GM19452 (cell line): ENCODE measurements around the gene MCC.

ENCODE experiments used
- ATAC-seq: cut with Tn5 transposase; IDR thresholded peaks from one replicate; pipeline ENCODE4 v1.9.1; 2021; ENCODE audit not compliant: unreplicated experiment

Gene MCC

DNA sequence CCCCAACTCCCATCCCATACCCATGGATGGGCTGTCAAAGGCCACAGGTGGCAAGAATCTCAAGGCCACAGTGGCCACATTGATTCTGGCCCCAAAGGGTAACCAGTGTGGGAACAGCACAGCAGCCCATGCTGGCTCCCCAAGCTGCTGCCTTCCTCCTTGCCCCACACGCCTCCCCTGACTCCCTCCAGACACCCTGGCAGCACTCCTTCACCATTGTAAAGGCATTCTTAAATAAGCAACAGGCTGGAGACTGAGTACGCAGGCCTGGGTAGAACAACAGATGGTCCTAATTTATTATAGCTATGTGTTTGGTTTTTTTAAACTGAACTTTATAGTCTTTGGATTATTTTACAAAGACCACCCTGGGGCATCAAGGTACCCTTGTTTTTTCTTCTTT, 212.3 kb downstream of the MCC start:
- ATAC-seq = no peak

DNA sequence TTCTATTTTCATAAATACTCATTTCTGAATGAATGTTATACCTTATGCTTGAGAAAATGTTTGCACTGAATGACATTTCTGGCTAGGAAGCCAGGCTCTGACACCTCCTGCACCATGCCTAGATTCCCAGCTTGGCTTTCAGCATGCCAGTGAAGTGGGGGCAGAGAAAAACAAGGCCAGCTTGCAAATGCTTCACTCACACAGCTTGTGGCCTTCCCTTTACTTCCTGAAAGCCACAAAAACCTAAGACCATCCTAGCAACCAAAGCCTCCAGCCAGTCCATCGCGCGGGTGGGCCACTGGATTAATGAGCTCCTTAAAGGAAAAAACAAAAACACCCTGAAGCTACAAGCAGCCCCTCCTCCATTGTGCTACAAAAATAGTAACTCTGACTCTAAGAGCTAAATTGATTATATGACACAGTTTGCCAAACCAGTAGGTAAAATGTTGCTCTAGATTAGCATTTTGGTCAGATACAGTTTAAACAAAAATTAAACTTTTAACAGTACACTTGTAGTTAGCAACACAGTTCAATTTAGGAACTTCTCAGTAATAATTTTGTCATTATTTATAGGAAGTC, 213.3 kb downstream of the MCC start:
- no peak for ATAC-seq

DNA sequence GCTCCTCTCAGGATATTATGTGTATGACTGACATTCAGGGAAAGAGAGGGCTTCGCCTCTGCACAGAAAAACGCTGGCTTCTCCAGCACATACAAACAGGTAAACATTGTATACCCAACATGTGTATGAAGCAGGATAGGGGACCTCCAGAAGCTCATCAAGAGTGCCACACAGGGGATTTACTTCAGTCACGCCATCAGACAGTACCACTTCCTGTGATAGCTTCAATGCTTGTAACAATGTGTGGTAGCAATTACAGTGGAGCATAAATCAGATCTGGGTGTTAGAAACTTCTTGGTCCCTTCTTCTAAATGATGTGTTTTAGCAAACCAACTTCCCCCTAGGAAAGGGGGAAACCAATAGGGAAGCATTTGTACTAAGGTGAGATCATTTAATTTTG, 214.3 kb downstream of the MCC start:
- ATAC-seq = peak; percentile 65

DNA sequence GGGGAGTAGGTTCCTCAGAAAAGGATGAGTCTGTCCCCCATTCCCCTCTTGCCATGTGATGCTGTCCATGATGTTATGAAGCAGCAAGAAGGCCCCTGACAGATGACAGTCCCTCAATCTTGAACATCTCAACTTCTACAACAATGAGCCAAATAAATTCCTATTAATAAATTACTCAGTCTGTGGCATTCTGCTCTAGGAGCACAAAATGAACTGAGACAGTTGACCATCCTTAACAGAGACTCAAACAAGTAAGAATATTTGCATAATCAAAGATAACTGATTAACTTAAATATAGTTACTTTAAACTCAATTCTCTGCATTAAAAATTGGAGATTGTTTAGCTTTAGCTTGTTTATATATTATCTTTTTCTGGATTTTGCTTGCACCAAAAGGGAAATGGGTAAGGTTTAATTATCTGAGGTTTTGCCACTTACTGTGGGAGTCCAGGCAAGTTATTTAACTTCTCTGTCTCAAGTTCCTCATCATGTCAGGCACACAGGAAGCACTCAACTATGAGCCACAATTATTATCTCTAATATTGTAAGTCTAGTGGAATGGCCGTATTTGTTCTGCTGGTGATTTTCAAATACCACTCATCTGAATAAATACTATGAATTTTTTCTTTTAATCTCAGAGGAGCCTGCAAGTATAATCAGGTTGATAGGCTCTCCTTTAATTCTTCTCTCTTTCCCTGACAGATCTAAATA, 216.4 kb downstream of the MCC start:
- peak; percentile 66 for ATAC-seq

DNA sequence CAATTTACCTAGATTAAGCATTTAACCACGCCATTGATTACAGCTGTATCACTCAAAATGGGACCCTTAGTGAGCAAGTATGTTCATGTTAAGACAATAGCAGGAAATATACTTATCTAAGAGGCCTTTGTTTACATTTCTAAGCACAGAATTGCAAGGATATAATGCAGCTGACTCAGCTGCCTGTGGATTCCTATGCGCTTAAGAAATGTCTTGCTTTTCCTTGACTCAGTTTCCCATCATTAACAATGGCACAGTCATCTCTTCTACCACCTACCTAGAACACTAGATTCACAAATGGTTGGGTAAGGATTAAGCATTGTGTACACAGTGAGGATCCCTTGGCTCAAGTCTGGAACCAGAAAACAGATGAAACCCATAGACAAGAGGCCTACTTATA, 217.2 kb downstream of the MCC start:
- ATAC-seq = no peak

DNA sequence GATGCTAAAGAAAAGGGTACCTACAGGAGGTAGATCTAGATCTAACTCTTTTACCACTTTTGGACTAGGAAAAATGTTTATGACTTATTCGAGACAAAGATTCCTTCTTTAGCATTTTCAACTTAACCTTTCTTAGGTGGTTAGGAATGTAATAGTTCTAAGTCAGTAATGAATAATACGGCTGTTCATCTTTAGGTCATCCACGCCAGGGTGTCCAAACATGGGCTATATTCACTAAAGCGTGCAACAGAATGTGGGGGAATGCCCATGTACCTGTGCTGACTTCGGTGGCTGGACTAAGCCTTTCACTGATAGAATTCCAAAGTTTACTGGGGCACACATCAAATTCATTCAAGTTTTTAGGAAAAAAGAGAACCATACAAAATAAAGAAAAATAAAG, 218.2 kb downstream of the MCC start:
- ATAC-seq = no peak

DNA sequence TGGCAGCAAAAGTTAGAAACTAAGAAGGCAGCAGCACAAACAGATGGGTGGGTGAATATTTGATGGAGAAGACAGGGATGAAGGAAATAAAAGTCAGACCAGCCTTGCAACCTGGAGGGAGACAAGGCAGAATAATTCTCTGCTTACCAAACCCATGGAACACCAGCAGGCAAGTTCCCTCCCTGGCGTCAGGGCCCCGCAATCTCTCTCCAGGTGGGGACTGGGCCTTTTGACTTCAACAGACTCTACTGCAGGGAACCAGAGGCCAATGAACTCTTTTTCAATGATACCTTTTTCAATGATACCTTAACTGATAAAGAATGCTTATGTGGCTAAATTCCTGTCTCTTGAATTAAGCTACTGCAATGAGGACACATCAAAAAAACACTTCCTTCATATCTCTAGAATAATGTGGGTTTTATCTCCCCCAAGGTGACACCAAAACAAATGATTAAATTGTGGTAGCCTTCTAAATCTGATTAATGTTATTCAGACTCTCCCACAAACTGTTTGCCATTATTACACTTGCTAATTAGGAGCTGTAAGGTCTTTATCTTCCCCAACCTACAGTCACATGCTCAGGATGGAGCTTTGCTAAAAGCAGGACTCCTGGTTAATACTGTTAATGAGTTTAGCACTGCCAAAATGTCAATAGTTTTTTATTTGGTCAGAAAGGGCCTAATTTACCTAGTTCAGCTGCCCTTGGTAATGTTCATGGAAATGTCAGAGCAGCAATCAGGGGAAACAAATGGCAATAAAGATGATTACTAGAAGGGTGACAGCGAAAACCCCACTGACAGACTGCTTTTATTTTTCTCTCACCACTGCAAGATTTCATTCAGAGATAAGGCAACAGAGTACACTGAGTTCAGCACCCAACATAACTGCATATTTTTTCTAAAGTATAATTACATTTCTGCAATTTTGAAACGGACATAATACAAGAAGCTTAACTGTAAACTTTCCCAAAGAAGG, 218.9 kb downstream of the MCC start:
- no peak for ATAC-seq

DNA sequence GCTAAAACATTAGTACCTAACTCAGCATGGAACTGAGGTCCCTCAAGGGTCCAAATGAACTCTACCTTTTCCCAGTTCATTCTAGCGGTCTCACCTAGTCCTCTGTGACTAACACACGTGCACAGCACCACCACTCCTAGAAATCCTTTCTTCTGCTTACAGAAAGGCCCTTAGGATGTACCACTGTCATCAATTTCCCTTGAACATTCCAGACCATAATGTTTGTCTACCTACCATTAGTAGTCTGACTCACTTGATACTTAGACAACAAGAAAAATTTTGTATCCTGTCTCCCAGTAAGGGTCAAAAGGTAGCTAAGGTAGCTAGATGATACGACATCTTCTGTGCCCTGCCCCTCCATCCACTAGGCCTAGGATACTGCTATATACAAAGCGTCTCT, 220.0 kb downstream of the MCC start:
- ATAC-seq = no peak

DNA sequence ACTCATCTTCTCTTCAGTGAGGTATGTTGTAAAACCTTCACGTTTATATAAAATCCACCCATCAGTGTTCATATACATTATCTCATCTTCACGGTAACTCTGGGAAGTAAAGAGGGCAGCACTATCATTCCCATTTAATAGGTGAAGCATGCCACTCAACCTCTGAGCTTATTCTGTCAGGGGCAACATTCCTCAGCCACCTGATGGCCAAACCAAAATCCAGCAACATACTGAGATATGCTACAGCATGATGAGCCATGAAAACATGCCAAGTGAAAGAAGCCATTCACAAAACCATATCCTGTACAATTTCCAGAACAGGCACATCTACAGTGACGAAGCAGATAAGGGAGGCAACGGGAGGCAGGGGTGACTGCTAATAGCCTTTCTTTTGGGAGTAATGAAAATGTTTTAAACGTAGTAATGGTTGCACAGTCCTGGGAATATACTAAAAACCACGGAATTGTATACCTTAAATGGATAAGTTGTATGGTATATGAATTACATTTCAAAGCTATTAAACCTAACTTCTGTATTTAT, 220.8 kb downstream of the MCC start:
- no peak for ATAC-seq

DNA sequence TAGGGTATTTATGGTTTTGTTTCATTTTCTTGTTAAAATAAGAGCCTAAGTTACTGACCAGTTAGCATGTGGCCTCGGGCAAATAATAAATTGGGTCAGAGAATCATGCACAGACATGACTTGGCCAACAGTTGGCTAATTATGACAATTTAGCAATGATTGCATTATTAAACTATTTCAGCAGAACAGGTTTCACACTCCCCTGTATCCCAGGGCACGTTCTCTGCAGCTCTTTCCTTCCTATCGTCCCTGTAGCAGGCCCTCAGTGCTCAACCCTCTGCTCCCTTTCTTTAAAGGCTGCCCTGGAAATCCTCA, 221.4 kb downstream of the MCC start:
- ATAC-seq = no peak

DNA sequence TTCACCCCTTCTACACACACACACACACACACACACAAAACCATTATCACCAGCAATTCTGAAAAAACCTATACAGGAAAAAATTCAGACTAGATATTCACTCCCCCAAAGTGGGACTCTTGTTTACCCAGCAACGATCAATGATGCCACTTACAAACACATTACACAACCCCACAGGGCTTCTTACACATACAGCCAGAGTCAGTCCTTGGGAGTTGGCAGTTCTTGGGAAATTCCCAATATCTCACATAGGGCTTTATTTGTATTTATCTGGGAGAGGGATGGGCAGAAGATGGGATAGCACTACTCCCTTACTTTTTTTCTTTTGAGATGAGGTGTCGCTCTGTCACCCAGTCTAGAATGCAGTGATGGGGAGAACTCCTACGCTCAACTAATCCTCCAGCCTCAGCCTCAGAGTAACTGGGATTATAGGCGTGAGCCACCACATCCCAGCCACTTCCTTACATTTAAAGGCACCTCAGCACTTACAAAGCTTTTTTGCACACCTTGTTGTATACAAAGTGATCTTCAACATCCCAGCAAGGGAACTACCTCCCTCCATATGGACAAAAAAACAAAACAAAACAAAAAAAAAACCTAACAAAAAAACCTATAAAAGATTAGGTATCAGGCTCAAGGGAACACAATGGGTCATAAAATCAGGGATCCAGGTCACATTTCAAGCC, 221.9 kb downstream of the MCC start:
- no peak for ATAC-seq

DNA sequence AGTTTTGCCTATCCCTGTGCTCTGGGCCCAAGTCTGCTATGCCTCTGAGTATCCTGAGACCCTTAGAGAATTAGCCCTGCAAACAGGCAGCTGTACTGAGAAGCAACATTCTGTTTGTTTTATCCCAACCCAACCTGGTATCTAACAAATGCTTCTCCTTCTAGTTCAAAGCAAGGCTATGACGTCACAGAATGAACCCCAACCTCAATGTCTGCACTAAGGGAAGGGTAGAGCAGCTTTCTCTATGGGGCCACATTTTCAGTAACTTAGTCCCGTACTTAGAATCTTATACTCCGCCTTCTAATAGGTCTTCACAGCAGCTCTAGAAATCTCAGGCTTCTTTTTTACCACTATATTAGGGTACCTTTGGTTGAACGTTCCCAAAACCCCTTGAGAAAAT, 223.1 kb downstream of the MCC start:
- no peak for ATAC-seq

DNA sequence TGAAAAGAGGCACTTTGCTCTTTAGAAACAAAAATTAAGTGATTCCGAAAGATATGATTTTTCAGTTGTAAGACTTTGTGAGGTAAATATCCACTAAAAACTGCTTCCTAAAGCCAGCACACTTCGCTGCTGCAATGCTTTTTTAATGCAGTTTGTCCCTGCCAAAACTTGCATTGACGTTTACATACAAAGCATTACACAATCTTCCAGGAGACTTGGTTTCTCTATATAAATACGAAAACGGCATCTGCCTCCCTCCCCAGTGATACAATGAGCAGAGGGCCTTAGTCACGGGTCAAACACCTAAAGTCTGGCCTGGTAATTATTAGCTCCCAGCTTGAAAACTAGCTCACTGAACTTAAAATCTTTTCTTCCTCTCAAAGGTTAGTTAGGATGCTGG, 224.2 kb downstream of the MCC start:
- no peak for ATAC-seq

DNA sequence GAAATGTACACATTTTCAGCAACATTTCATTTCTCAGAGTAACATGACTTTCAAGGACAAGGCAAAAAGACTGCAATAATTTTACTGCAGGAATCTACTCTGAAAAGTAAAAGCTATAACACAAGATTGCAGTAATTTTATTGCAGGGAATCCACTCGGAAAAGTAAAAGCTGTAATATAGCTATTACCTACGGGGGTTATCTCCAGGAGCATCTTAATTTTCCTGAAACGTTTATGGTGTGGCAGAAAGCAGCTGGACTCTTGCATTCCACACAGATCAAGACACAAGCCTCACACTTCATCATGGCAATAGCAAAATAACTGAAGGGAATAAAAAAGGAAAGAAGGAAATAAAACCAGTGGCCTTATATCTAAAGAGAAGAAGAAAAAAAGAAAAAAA, 224.7 kb downstream of the MCC start:
- no peak for ATAC-seq

DNA sequence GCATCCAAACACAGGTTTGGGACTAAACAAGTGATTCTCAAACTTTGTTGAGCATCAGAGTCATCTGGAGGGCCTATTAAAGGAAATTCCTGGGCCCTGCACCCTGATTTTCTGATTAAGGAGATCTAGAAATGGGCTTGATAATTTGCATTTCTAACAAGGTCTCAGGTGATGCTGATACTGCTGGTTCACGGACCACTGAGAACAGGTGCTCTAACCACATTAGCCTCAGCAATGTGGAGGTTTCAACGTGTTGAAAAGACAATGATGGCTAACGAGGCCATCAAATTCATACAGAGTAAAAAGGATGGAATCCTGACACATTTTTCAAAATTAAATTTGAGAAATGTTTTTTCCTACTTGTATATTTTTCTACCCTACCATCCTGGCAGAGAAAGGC, 225.6 kb downstream of the MCC start:
- no peak for ATAC-seq

DNA sequence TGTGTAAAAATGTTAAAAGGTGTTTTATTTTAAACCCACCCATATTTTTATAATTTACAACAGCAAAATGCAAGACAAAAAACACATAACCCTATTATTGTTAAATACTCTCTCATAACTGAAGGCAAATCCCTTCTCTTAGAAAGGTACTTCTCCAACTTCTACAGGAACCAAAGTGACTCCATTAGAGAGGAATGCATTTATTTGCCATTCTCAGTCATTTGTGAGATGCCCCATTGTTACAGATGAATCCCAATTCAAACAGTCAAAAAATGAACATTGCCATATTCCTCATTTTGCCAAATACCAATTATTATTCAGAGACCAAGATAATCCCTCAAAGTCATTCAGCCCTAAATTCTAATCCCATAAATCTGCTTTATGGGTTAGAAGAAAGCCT, 229.2 kb downstream of the MCC start:
- no peak for ATAC-seq

DNA sequence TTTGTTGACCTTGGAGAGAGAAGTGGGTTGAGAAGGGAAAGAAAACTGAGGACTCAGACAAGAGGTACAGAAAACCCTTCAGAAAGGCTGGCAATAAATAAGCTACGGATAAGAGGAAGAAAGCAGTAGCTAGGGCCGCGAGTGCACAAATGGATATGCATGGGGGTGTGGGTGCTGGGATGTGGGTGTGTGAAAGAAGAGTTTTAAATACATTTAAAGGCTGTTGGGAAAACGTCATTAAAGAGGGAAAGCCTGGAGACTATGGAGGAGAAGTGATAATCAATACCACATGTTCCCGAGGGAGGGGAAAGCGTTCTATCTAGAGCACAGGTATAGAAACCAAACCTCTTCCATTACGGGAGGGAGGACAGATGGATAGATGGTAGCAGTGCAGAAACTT, 230.7 kb downstream of the MCC start:
- no peak for ATAC-seq

DNA sequence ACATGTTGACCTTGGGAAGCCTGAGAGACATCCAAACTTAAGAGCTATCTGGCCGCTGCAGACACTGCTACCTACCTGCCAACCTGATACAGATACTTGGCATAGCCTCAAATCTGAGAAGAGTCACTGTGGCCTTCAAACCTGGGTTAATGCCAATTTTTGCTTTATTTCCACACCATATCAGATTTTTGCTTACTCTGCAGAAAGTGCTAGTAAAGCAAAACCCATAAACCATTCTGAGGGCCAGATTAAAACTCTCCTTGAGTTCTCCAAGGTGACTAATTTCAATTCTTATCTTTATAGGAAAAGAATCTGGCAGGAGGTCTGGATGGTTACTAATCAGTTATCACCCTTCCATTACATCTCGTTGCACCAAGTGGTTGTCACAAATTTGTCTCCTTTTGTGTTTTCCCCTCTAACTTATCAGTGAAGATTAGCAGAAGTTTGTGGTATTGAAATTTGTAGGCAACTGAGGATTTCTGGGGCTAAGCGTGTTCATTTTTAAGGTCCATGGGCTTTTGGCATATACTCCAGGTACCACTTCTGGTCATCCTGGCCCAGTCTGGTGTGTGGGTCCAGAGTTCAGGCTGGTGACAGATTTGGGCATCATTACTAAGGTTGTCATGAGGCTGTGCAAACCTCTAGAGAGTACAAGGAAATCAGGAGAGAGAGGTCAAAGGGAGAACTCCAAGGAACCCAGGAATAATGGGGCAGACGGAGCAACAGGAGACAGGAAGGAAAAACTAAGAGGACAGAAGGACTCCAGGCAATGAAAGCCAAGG, 231.4 kb downstream of the MCC start:
- no peak for ATAC-seq

DNA sequence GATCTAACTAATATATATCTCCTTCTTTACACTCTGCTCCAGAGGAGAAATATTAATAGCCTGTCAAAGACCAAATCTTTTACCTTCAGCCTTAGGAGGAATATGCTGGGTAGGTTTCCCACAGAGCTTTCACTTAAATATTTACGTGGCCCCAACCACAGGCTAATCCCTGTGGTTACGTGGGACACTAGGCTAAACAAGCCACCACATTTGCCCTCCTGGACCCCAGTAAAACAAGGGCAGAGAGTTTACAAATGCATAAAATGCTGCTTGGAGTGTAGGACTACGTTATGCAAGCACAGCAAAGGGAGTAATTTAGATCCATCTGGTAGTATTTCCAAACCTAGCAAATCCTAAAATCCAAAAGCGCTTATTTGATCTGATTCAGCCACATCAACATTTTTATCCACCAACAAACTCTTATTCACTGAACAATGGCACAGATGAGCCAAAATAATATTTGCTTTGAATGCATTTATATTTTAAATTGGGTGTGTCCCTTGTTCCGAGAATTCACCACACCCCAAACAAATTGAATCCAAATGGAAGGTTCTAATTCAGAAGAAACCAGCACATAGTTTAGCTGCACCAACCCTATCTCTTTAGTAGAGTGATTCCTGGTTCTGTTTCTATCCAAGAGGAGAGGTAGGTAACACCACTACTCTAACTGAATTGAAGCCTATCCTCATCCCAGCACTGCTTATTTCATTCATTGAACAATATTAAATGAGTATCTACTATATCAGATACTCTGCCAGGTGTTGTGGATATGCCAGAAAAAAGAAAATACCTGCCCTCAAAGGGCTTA, 232.5 kb downstream of the MCC start:
- no peak for ATAC-seq

DNA sequence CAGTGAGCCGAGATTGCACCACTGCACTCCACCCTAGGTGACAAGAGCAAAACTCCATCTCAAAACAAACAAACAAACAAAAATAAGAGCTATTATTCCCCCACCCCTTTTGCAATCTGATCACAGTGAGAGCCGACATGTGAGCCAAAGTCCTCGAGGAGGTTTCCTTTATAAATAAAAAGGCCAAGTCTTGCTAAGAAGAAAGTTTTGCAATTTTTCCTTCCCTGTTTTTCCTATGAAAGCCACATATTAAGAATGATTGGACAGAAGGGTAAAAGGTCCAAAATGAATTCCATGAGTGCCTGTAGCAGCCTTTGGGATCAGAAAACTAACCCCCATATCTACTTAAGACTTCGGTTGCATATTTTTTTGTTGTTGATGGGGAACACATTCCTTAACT, 233.1 kb downstream of the MCC start:
- no peak for ATAC-seq
